H1 (cell line): ENCODE measurements around the gene SYTL5. TPM values are rescaled to one million over a fixed set of nuclear protein-coding genes. Genes with fewer than 3 reads are reported as not detected.

Experiments
- CTCF ChIA-PET: fragments of 300-600 bp; sonication (Branson Sonifier 250); formaldehyde crosslinking; loops from one replicate; lab custom pipeline; 2021; ENCODE audit not compliant: partially characterized antibody; lab: Charles Lee
- POLR2A ChIA-PET: fragments of 300-600 bp; sonication (Branson Sonifier 250); formaldehyde crosslinking; loops from one replicate; lab custom pipeline; 2021; ENCODE audit warnings: inconsistent platforms; ENCODE audit not compliant: partially characterized antibody; lab: Charles Lee
- DNase-seq, 2 experiments: peaks; one replicate each; pipeline versions ENCODE4 v3.0.0 to v3.0.0-alpha.2; 2010 to 2022; ENCODE audit warnings: low spot score in 2 of 2, low read depth in 1 of 2, mixed read lengths in 1 of 2
- FAIRE-seq: peaks from 2 replicates; lab custom pipeline; 2011; peaks lifted over from hg19 to GRCh38; lab: Jason Lieb, UNC
- H2AFZ ChIP-seq: 2 replicates; pipeline ENCODE4 v1.8.1; 2012; ENCODE audit warnings: low read length, inconsistent platforms
- H2AK5ac ChIP-seq: 2 replicates; pipeline ENCODE4 v1.6.1; 2013; ENCODE audit warnings: low read depth, low read length
- H2BK120ac ChIP-seq: replicated peaks from 2 replicates; pipeline ENCODE3; 2013; ENCODE audit warnings: low read depth, low read length, inconsistent platforms
- H2BK12ac ChIP-seq: 2 replicates; pipeline ENCODE4 v1.6.1; 2013; ENCODE audit warnings: low read depth, low read length
- H2BK15ac ChIP-seq: 2 replicates; pipeline ENCODE4 v1.6.1; 2013; ENCODE audit warnings: low read length
- H2BK20ac ChIP-seq: 2 replicates; pipeline ENCODE4 v1.6.1; 2013; ENCODE audit warnings: low read length
- H2BK5ac ChIP-seq: 2 replicates; pipeline ENCODE4 v1.6.1; 2013; ENCODE audit warnings: low read depth, low read length
- H3K14ac ChIP-seq: 2 replicates; pipeline ENCODE4 v1.6.1; 2013; ENCODE audit warnings: inconsistent platforms; ENCODE audit not compliant: insufficient read length
- H3K18ac ChIP-seq: 2 replicates; pipeline ENCODE4 v1.6.1; 2013; ENCODE audit warnings: low read length; ENCODE audit errors: extremely low read depth
- H3K23ac ChIP-seq: 2 replicates; pipeline ENCODE4 v1.6.1; 2013; ENCODE audit warnings: inconsistent platforms; ENCODE audit not compliant: insufficient read length
- H3K23me2 ChIP-seq: 2 replicates; pipeline ENCODE4 v1.6.1; 2013; ENCODE audit warnings: low read depth, low read length
- H3K27ac ChIP-seq: 2 replicates; pipeline ENCODE4 v1.6.1; 2011; ENCODE audit warnings: low read depth, low read length, inconsistent platforms
- H3K27me3 ChIP-seq, 4 experiments: replicated peaks in 1 of 4; 1 replicate in 1 of 4; 2 replicates in 3 of 4; pipeline versions ENCODE4 v1.6.1 to v1.8.1; 2011 to 2013; ENCODE audit warnings: low read length in 3 of 4, mild to moderate bottlenecking in 3 of 4, inconsistent platforms in 2 of 4, mixed read lengths in 2 of 4, moderate library complexity in 1 of 4; ENCODE audit not compliant: control insufficient read depth in 3 of 4, insufficient read depth in 3 of 4; ENCODE audit errors: extremely low read depth in 1 of 4
- H3K36me3 ChIP-seq, 4 experiments: 2 replicates each; pipeline versions ENCODE4 v1.6.1 to v1.8.1; 2011 to 2013; ENCODE audit warnings: mild to moderate bottlenecking in 4 of 4, low read length in 3 of 4, moderate library complexity in 2 of 4, control low read depth in 1 of 4, inconsistent platforms in 1 of 4; ENCODE audit not compliant: insufficient read depth in 4 of 4, control insufficient read depth in 2 of 4
- H3K4ac ChIP-seq: replicated peaks from 2 replicates; pipeline ENCODE3; 2013; ENCODE audit warnings: low read length, low read depth, mixed read lengths, inconsistent platforms; ENCODE audit not compliant: insufficient read length
- H3K4me1 ChIP-seq, 4 experiments: replicated peaks in 1 of 4; 1 replicate in 1 of 4; 2 replicates in 3 of 4; pipeline versions ENCODE4 v1.6.1 to v1.8.1; 2011 to 2013; ENCODE audit warnings: low read length in 3 of 4, inconsistent platforms in 2 of 4, mixed read lengths in 1 of 4; ENCODE audit not compliant: insufficient read depth in 4 of 4, control insufficient read depth in 3 of 4
- H3K4me2 ChIP-seq, 2 experiments: 2 replicates each; pipeline versions ENCODE4 v1.6.1 to v1.8.1; 2011 to 2013; ENCODE audit warnings: low read depth in 2 of 2, low read length in 2 of 2, control low read depth in 1 of 2, inconsistent platforms in 1 of 2, mild to moderate bottlenecking in 1 of 2; ENCODE audit not compliant: insufficient read depth in 1 of 2
- H3K4me3 ChIP-seq, 4 experiments: fragments of 200-600, 300-600 bp in 1 of 4; sonication (generic), shearing (Covaris generic), sonication (Bioruptor Twin) in 1 of 4; 2 replicates each; pipeline versions ENCODE4 v1.5.1 to v1.8.1; 2011 to 2016; ENCODE audit warnings: low read length in 4 of 4, low read depth in 3 of 4, control low read depth in 2 of 4, inconsistent platforms in 2 of 4, mild to moderate bottlenecking in 2 of 4, mixed read lengths in 1 of 4, moderate library complexity in 1 of 4; ENCODE audit not compliant: insufficient read depth in 2 of 4; ENCODE audit errors: extremely low read depth in 1 of 4
- H3K56ac ChIP-seq: replicated peaks from 2 replicates; pipeline ENCODE3; 2013; ENCODE audit warnings: low read depth, mild to moderate bottlenecking, mixed read lengths, low read length, inconsistent platforms; ENCODE audit not compliant: insufficient read length
- H3K79me1 ChIP-seq: 2 replicates; pipeline ENCODE4 v1.6.1; 2013; ENCODE audit warnings: low read depth, low read length, control low read depth
- H3K79me2 ChIP-seq, 2 experiments: 2 replicates each; pipeline versions ENCODE4 v1.6.1 to v1.8.1; 2012 to 2013; ENCODE audit warnings: low read length in 2 of 2, mild to moderate bottlenecking in 2 of 2, inconsistent platforms in 1 of 2; ENCODE audit not compliant: insufficient read depth in 2 of 2, control insufficient read depth in 1 of 2
- H3K9ac ChIP-seq, 4 experiments: replicated peaks in 1 of 4; 1 replicate in 1 of 4; 2 replicates in 3 of 4; pipeline versions ENCODE4 v1.6.1 to v1.8.1; 2011 to 2013; ENCODE audit warnings: low read depth in 3 of 4, low read length in 3 of 4, control low read depth in 2 of 4, mild to moderate bottlenecking in 2 of 4, moderate library complexity in 2 of 4, inconsistent platforms in 1 of 4; ENCODE audit errors: extremely low read depth in 1 of 4
- H3K9me3 ChIP-seq, 2 experiments: 2 replicates each; pipeline versions ENCODE4 v1.6.1 to v1.8.1; 2012 to 2013; ENCODE audit warnings: mild to moderate bottlenecking in 2 of 2, moderate library complexity in 2 of 2, control low read depth in 1 of 2, inconsistent platforms in 1 of 2, low read depth in 1 of 2, low read length in 1 of 2, mixed read lengths in 1 of 2; ENCODE audit not compliant: insufficient read depth in 2 of 2
- H4K20me1 ChIP-seq, 2 experiments: replicated peaks in 1 of 2; 2 replicates each; pipeline versions ENCODE3 to v1.8.1; 2011 to 2013; ENCODE audit warnings: inconsistent platforms in 2 of 2, low read length in 2 of 2, mild to moderate bottlenecking in 1 of 2; ENCODE audit not compliant: insufficient read depth in 2 of 2, control insufficient read depth in 1 of 2
- H4K5ac ChIP-seq: 2 replicates; pipeline ENCODE4 v1.6.1; 2013; ENCODE audit warnings: low read length, low read depth, mixed read lengths, inconsistent platforms; ENCODE audit not compliant: insufficient read length
- H4K8ac ChIP-seq: 2 replicates; pipeline ENCODE4 v1.8.0; 2013; ENCODE audit warnings: mild to moderate bottlenecking, moderate library complexity, low read length, inconsistent platforms; ENCODE audit not compliant: insufficient read depth; ENCODE audit errors: extremely low read depth
- H4K91ac ChIP-seq: replicated peaks from 2 replicates; pipeline ENCODE3; 2013; ENCODE audit warnings: low read length, mixed read lengths, inconsistent platforms; ENCODE audit not compliant: insufficient read length
- HDAC6 ChIP-seq: IDR thresholded peaks from one replicate; pipeline ENCODE4 v1.7.1; 2012; ENCODE audit warnings: low read depth, mild to moderate bottlenecking, inconsistent platforms, low read length, moderate library complexity
- NRF1 ChIP-seq: IDR thresholded peaks from 2 replicates; pipeline ENCODE4 v1.6.1; 2011; ENCODE audit warnings: mild to moderate bottlenecking, low read depth, low read length, improper control_type of control experiment
- SP4 ChIP-seq: IDR thresholded peaks from 2 replicates; pipeline ENCODE4 v1.6.1; 2012; ENCODE audit warnings: low read length, inconsistent platforms
- polyA plus RNA-seq, 7 experiments: library from polyadenylated mRNA; depleted of rRNA in 3 of 7; stranded (reverse) in 5 of 7; unstranded in 2 of 7; fragments of >200 nt in 5 of 7; fragments of 200-250 nt in 2 of 7; gene quantifications; 1 replicate in 5 of 7; 2 replicates in 1 of 7; 4 replicates in 1 of 7; pipeline versions ENCODE4 v1.2.1 to v1.2.3, GENCODE V29; 2011 to 2013; ENCODE audit warnings: missing spikeins in 2 of 7, mixed read lengths in 2 of 7
- total RNA-seq: library from RNA; stranded (reverse); fragmentation: NEBNext Ultra II Directional; extraction: Animal tissue kit (Norgen Biotek cat#: 25700); gene quantifications from 2 replicates; pipeline ENCODE4 v1.2.1, GENCODE V29; 2021

The SYTL5 gene
- total and polyA plus RNA-seq, 2 of the 8 experiments (the other 6 are each of a cell fraction or from before 2014, with no cell fraction given): 0.15 to 0.52 TPM

DNA sequence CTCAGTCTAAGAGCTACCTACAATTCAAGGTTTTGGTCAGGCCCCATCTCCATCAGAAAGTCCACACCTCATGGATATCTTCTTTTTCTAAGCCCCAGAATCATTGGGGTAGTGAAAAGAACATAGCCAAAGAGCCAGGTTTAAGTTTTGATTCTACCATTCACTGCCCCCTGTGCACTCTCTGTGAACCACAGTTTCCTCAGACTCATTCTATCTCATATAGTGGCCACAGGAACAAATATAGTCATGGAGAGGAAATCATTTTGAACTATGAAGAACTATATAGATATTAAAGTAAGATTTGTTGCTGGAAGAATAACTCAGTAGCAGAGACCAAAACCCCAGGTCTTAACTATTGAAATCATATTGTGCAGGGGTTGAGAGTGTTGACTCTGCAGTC lies 3.3 kb downstream of the SYTL5 start:
- no peak overlapping the region for H3K27ac ChIP-seq
- no peak overlapping the region for H3K9ac ChIP-seq
- H3K4ac ChIP-seq: no peak overlapping the region
- no peaks in the 10 kb centered on the region for H4K20me1 ChIP-seq
- H3K27me3 ChIP-seq: no peaks in the 10 kb centered on the region
- H3K79me1 ChIP-seq: no peaks in the 10 kb centered on the region
- H2BK20ac ChIP-seq: no peak overlapping the region
- POLR2A ChIA-PET: no interaction called here
- DNase-seq: no peak
- H3K4me3 ChIP-seq: no peak overlapping the region
- H2BK15ac ChIP-seq: no peak overlapping the region
- H3K4me1 ChIP-seq: no peaks in the 10 kb centered on the region
- H4K8ac ChIP-seq: no peak overlapping the region
- H2BK12ac ChIP-seq: no peak overlapping the region
- FAIRE-seq: no peak
- no peak overlapping the region for H4K5ac ChIP-seq
- H2AK5ac ChIP-seq: no peak overlapping the region
- H3K36me3 ChIP-seq: no peaks in the 10 kb centered on the region
- no peak overlapping the region for H4K91ac ChIP-seq
- H2AFZ ChIP-seq: no peak overlapping the region
- no peak overlapping the region for H2BK120ac ChIP-seq
- CTCF ChIA-PET: interaction anchor here (0.9 kb wide), 1 partner anchor 169 kb away, joined by 3 read pairs; no protein-coding TSS in a partner anchor
- no peak overlapping the region for H3K14ac ChIP-seq
- H3K18ac ChIP-seq: no peak overlapping the region
- no peak overlapping the region for H3K23ac ChIP-seq
- no peaks in the 10 kb centered on the region for H3K9me3 ChIP-seq
- H2BK5ac ChIP-seq: no peak overlapping the region
- no peak overlapping the region for H3K56ac ChIP-seq
- no peak overlapping the region for H3K4me2 ChIP-seq
- H3K23me2 ChIP-seq: no peaks in the 10 kb centered on the region
- H3K79me2 ChIP-seq: no peaks in the 10 kb centered on the region
- no peak for TF ChIP-seq HDAC6
- no peak for TF ChIP-seq NRF1
- TF ChIP-seq SP4: no peak
